C4-2B (cell line): ENCODE data around the gene DSPP.

Source experiments
- H3K27ac ChIP-seq: fragments of 450-650 bp; 2 replicates; pipeline ENCODE4 v1.5.1; 2017
- CTCF ChIP-seq: fragments of 450-650 bp; conservative IDR thresholded peaks from 2 replicates; pipeline ENCODE4 v1.5.1; 2017; ENCODE audit warnings: mild to moderate bottlenecking
- ZFX ChIP-seq: fragments of 450-650 bp; IDR thresholded peaks from 2 replicates; pipeline ENCODE4 v1.6.1; 2017

Gene DSPP

DNA sequence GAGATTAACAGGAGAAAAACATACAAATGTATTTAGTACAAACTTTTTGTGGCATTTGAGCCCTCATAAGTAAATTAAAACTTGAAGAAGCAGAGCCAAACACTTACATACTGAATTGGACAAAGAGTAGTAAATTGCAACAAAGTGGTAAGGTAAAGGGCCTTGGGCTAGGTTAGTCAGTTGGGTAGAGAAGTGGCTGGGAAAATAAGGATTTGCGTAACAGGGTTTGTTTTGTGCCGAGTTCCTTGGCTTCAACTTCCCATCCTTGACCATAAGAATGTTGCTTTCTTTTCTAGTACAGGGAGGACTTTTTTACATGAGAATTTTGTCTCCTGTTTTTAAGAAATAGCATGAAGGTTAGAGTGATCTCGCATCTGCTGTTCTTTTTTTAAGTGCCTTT is 33.3 kb upstream of the DSPP start:
- TF ChIP-seq CTCF (no peak), ZFX (no peak)
- H3K27ac ChIP-seq = no peak overlapping the region

DNA sequence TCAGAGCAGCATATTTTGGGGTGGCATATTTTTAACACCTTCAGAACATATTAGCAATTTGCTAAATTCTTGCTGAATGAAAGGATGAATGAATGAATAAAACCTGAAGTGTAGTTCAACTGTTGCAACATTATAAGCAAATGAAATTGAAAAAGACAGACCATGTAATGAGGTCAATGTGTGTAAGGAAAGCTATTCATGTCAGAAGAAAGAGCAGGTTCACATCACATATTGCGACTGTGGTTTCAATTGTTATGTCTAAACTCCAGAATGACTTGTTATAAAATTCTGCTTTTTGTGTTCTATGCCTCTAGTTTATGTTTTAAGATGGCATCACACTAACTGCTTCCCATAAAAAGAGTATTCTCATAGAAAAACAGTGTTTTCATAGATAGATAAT is 32.9 kb upstream of the DSPP start:
- no peak for TF ChIP-seq CTCF
- no peak for TF ChIP-seq ZFX
- H3K27ac ChIP-seq = no peak overlapping the region

DNA sequence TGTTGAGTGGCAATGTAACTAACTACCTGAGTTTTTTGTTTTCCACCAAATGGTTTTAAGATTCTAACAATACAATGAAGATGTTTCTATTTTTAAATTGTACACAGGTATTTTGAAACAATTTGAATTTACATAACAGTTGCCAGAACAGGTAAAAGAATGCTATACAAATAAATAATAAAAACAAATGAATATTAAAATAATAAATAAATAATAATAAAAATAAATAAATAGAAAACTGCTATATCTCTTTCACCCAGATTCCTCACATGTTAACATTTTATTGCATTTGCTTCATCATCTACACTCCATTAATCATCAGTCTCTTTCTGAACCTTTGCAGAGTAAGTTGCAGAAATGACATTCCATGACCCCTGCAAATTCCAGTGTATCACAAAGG is 32.3 kb upstream of the DSPP start:
- no peak for TF ChIP-seq ZFX
- no peak for TF ChIP-seq CTCF
- no peak overlapping the region for H3K27ac ChIP-seq

DNA sequence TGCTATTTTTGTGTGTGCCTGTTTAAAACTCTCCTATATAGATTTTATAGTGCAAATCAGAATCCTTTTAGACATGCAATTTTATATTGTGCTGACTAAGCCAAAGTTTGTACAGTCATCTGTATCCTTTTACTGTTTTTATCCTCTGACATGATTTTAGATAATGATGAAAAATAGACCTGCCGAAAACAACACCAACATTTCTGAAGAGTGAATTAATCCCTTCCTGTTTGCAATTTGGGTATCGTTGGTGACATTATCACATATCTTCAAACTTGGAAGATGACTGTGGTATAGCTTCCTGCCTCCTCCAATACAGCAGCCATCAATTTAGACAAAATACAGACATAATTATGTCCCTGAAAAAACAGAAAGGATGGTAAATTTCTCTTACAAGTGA is 28.9 kb upstream of the DSPP start:
- H3K27ac ChIP-seq = no peak overlapping the region
- no peak for TF ChIP-seq ZFX
- TF ChIP-seq CTCF = no peak

GRCh38 chr4:87580057-87580456 is 28.3 kb upstream of the DSPP start:
- TF ChIP-seq ZFX (no peak), CTCF (no peak)
- H3K27ac ChIP-seq = no peak overlapping the region

DNA sequence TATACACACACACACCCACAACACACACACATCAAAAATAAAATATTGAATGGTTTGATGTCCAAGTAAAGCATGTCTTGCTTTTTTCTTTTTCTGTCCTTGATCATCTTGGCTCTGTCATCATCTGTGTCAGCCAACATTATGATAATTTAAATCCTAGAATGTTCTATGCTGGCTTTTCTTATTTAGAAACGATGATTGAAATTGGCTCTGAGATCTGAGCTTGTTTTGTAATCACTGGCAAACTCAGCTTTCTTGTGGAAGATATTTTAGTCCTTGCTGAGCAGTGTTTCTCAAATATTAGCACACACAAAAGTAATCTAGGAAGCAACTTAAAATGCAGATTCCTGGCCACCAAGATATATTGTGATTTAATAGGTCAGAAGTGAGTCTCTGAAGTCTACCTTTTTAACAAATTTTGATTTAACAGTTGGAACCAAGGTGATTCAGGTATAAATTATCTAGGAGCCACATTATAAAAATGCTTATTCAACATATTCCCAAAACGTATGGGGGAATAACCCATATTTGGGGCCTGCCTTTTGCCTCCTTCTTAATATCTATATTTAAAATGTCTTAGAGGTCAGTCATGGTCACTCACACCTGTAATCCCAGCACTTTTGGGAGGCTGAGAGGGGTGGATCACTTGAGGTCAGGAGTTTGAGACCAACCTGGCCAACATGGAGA is 24.0 kb upstream of the DSPP start:
- no peak overlapping the region for H3K27ac ChIP-seq
- TF ChIP-seq CTCF (no peak), ZFX (no peak)

- no peak overlapping the region for H3K27ac ChIP-seq
- TF ChIP-seq CTCF (no peak), ZFX (no peak)
These were observed 18.8 kb upstream of the DSPP start for GRCh38 chr4:87589531-87589930.
